Mesothelial cell of epicardium (in vitro differentiated cells): ENCODE data around the gene TMPRSS4. TPM values are rescaled to one million over a fixed set of nuclear protein-coding genes. Genes with fewer than 3 reads are reported as not detected.

Experiments
- DNase-seq, 2 experiments: peaks; one replicate each; pipeline ENCODE4 v3.0.0; 2021; ENCODE audit warnings: low spot score in 2 of 2; ENCODE audit not compliant: unreplicated experiment in 2 of 2
- H3K27ac Mint-ChIP-seq: 2 replicates; pipeline ENCODE4 v1.8.0; 2021; ENCODE audit warnings: mixed read lengths
- H3K27me3 Mint-ChIP-seq: 2 replicates; pipeline ENCODE4 v1.8.0; 2021; ENCODE audit warnings: low read depth, mixed read lengths
- H3K36me3 Mint-ChIP-seq: 2 replicates; pipeline ENCODE4 v1.8.0; 2021; ENCODE audit warnings: mixed read lengths
- H3K4me1 Mint-ChIP-seq: 2 replicates; pipeline ENCODE4 v1.8.0; 2021; ENCODE audit warnings: mixed read lengths
- H3K4me3 Mint-ChIP-seq: 2 replicates; pipeline ENCODE4 v1.8.0; 2021; ENCODE audit warnings: mild to moderate bottlenecking, moderate library complexity, mixed read lengths
- H3K9me3 Mint-ChIP-seq: 2 replicates; pipeline ENCODE4 v1.8.0; 2021; ENCODE audit warnings: mixed read lengths
- total RNA-seq: library from RNA; stranded (reverse); gene quantifications from 3 replicates; pipeline ENCODE4 v1.2.1, GENCODE V29; 2021
- TF ChIP-seq, protein P1 (sequence below): fragments of 200-600 bp; sonication (generic); IDR thresholded peaks from one replicate; pipeline ENCODE4 v1.5.0; 2021; ENCODE audit warnings: antibody characterized with exemption; ENCODE audit not compliant: unreplicated experiment

Gene TMPRSS4
- total RNA-seq, 1 donor from 2014 or later = 0.94 TPM

- H3K4me3 Mint-ChIP-seq = no peak overlapping the region
- H3K9me3 Mint-ChIP-seq = no peaks in the 10 kb centered on the region
- H3K27me3 Mint-ChIP-seq = peaks cover 5% of the 10 kb centered on the region
- no peak for DNase-seq
- no peaks in the 10 kb centered on the region for H3K36me3 Mint-ChIP-seq
- H3K27ac Mint-ChIP-seq = no peak overlapping the region
- TF ChIP-seq, protein P1, sequence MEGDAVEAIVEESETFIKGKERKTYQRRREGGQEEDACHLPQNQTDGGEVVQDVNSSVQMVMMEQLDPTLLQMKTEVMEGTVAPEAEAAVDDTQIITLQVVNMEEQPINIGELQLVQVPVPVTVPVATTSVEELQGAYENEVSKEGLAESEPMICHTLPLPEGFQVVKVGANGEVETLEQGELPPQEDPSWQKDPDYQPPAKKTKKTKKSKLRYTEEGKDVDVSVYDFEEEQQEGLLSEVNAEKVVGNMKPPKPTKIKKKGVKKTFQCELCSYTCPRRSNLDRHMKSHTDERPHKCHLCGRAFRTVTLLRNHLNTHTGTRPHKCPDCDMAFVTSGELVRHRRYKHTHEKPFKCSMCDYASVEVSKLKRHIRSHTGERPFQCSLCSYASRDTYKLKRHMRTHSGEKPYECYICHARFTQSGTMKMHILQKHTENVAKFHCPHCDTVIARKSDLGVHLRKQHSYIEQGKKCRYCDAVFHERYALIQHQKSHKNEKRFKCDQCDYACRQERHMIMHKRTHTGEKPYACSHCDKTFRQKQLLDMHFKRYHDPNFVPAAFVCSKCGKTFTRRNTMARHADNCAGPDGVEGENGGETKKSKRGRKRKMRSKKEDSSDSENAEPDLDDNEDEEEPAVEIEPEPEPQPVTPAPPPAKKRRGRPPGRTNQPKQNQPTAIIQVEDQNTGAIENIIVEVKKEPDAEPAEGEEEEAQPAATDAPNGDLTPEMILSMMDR = no peak
- peaks cover 11% of the 10 kb centered on the region for H3K4me1 Mint-ChIP-seq
Measured at GRCh38 chr11:118084656-118085055, 7.8 kb downstream of the TMPRSS4 start.

DNA sequence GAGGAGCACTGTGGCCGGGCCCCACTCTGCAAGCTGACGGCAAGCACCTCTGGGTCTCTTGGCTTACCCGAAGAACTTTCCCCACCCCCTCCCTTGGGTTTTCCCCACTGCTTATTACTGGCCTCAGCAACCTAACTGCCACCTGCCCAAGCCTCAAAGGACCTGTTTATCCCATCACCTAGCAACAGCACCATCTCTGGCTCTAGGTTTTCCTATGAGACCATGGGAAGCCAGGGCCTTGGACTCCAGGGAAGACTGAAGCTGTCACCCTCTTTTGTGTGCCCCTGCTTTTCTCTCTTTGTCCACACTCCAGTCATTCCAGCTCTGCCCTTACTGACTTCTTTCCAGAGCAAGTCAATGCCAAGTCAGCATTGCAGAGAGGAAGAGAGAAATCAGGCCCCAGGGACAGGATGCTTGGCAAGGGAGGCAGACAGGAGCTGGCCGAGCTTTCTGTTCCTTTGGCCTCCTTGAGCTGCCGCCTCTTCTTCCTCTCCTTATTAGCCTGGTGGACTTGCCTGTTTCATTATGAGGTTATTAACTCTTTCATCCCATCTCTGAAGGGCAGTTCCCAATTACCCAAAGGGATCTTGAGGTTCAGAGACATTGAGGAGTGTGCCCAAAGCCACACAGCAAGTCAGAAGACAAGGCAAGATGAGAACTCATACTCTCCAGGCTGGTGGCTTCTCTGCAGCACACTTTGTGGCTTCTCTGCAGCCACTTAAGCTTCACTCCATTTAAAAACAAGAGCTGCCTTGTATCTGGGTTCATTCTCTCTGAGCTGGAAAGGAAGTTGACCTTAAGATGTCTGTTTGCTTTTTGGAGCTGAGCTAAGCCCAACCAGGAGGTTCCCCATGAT lies 10.3 kb downstream of the TMPRSS4 start, which contains the start of gene SMIM35:
TSS of gene SMIM35 (minus strand) at position 51 of the 856 bp plus-strand sequence. CDS start 206 bp downstream, outside the sequence.
- H3K36me3 Mint-ChIP-seq = no peaks in the 10 kb centered on the region
- peaks cover 9% of the 10 kb centered on the region for H3K4me1 Mint-ChIP-seq
- no peak within 1 kb of the TSS for H3K4me3 Mint-ChIP-seq
- TF ChIP-seq, protein P1 = no peak
- peaks cover 5% of the 10 kb centered on the region for H3K27me3 Mint-ChIP-seq
- no peaks in the 10 kb centered on the region for H3K9me3 Mint-ChIP-seq
- no peak for DNase-seq
- no peak within 1 kb of the TSS for H3K27ac Mint-ChIP-seq

DNA sequence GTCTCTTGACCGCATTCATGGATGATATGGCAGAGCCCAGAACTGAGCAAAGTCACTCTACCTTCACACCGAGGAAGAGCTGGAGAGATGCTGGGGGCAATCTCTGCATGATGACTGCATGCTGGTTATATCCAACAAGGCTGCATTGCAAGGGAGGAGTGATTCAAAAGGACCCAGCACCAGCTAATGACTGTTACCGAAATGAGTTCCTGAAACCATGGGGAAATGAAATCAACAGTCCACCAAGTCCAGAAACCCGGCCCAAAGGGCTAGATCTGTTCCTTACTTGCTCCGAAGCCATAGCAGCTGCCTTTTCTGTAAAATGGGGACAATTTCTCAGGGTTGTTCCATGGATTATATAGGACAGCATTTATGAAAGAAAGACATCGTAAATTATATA lies 11.1 kb downstream of the TMPRSS4 start:
- Mint-ChIP-seq H3K9me3 (no peaks in the 10 kb centered on the region), H3K27ac (no peak overlapping the region), H3K36me3 (no peaks in the 10 kb centered on the region), H3K4me3 (no peak overlapping the region), H3K27me3 (peaks cover 5% of the 10 kb centered on the region), H3K4me1 (peaks cover 7% of the 10 kb centered on the region)
- TF ChIP-seq, protein P1 = no peak
- DNase-seq = no peak

- Mint-ChIP-seq H3K9me3 (no peaks in the 10 kb centered on the region), H3K27ac (no peak overlapping the region), H3K4me1 (peaks cover 3% of the 10 kb centered on the region), H3K36me3 (no peaks in the 10 kb centered on the region), H3K4me3 (no peak overlapping the region), H3K27me3 (peaks cover 5% of the 10 kb centered on the region)
- TF ChIP-seq, protein P1 = no peak
- DNase-seq = no peak
Measured at GRCh38 chr11:118088531-118088930, 11.7 kb downstream of the TMPRSS4 start.

DNA sequence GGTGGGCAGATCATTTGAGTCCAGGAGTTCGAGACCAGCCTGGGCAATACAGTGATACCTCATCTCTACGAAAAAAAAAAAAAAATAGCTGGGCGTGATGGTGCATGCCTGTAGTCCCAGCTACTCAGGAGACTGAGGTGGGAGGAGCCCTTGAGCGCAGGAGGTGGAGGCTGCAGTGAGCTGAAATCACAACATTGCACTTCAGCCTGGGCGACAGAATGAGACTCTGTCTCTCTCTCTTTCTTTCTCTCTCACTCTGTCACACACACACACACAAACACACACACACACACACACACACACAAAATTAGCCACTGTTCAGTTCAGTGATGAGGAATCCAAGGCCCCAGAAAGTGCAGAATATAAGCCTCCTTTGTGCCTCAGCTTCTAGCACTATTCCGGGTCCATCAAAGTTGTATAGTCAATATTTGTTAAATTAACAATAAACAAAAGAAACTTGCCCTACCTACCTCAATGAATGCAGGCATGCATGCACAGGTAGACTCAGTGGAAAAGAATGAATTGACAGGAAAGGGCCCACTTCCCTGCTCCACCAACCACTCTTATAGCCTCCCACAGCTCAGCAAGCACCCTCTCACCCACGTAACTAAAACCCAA lies 13.8 kb downstream of the TMPRSS4 start:
- TF ChIP-seq, protein P1 = no peak
- peaks cover 5% of the 10 kb centered on the region for H3K27me3 Mint-ChIP-seq
- H3K27ac Mint-ChIP-seq = no peak overlapping the region
- H3K9me3 Mint-ChIP-seq = no peaks in the 10 kb centered on the region
- no peak for DNase-seq
- H3K4me1 Mint-ChIP-seq = no peaks in the 10 kb centered on the region
- H3K36me3 Mint-ChIP-seq = no peaks in the 10 kb centered on the region
- H3K4me3 Mint-ChIP-seq = no peak overlapping the region
